ENCODE measurements around the gene NEURL1B.
A peak's percentile ranks its signal among the peaks of the same experiment; 100 is the strongest.
"Not testable (repeated sequence)": the region's sequence is repeated elsewhere in the genome, so short reads cannot be mapped to it uniquely, and the experiment has no call there.

The NEURL1B gene

GRCh38 chr5:172670005-172670402 is 28.9 kb downstream of the NEURL1B start:
- no peak for DNase-seq
- H3K4me3 Mint-ChIP-seq, result no peak overlapping the region
- no peak for ATAC-seq
- no peak overlapping the region for H3K27ac Mint-ChIP-seq
- H3K9me3 Mint-ChIP-seq, result peaks cover 0 to 4% of the 10 kb centered on the region in 2 donors
- H3K27me3 Mint-ChIP-seq, result no peaks in the 10 kb centered on the region
- H3K4me1 Mint-ChIP-seq, result no peaks in the 10 kb centered on the region

DNA sequence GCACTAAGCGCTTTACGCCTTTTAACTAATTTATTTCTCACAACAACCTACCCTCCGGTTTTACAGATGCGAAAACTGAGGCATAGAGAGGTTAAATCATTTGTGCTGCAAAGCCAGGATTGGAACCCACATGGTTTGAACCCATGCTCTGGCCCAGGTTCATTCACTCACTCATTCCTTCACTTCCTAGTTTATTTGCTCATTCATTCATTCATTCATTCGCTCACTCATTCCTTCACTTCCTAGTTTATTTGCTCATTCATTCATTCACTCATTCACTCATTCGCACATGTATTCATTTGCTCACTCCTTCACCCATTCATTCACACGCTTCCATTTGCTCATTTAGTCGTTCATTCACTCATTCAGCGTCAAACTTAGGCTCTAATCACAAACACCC is 29.4 kb downstream of the NEURL1B start:
- H3K4me3 Mint-ChIP-seq, result no peak overlapping the region
- H3K4me1 Mint-ChIP-seq, result no peaks in the 10 kb centered on the region
- peaks cover 0 to 4% of the 10 kb centered on the region in 2 donors for H3K9me3 Mint-ChIP-seq
- no peaks in the 10 kb centered on the region for H3K27me3 Mint-ChIP-seq
- H3K27ac Mint-ChIP-seq, result no peak overlapping the region
- DNase-seq (no peak), ATAC-seq (no peak)

DNA sequence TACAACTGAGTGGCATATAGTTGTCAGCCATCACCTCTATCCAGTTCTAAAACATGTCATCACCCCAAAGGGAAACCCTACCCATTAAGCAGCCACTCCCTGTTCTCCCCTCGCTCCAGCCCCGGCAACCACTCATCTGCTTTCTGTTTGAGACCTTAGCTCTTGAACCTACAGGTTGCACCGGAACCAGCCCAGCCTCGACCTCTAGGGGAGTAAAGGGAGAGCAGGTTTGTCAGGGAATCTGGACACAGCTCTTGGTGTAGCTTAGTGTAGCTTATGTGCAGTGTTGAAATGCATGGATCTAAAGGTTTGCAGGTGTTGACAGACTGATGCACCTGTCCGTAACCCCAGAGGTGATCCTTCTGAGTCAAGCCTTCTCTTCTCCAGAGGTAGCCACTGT is 30.0 kb downstream of the NEURL1B start:
- Mint-ChIP-seq H3K4me3 (no peak overlapping the region), H3K4me1 (no peaks in the 10 kb centered on the region), H3K27me3 (no peaks in the 10 kb centered on the region), H3K9me3 (peaks cover 0 to 4% of the 10 kb centered on the region in 2 donors), H3K27ac (no peak overlapping the region)
- no peak for DNase-seq
- ATAC-seq, result no peak

- no peak for ATAC-seq
- H3K9me3 Mint-ChIP-seq, result peaks cover 0 to 4% of the 10 kb centered on the region in 2 donors
- H3K27ac Mint-ChIP-seq, result no peak overlapping the region
- DNase-seq, result no peak
- no peak overlapping the region for H3K4me3 Mint-ChIP-seq
- H3K27me3 Mint-ChIP-seq, result no peaks in the 10 kb centered on the region
- no peaks in the 10 kb centered on the region for H3K4me1 Mint-ChIP-seq
Observed at GRCh38 chr5:172672681-172673080, 31.6 kb downstream of the NEURL1B start.

DNA sequence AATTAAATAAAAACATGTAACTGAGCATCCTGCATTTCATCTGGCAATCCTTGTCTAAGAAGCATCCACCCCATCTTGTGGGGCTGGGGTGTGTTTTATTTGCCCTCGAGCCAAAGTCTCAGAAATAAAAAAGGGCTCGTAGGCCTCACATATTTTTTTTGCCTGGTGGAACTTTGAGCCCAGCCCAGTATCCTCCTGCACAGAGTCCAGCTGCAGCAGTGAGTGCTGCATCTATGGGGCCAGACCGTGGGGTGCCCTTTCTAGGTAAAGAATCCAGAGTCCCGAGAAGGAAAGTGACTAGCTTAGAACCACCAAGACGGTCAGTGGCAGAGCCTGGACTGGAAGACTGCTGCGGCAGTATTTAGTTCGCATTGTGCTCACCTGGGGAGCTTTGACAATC is 33.1 kb downstream of the NEURL1B start:
- H3K4me1 Mint-ChIP-seq, result no peaks in the 10 kb centered on the region

DNA sequence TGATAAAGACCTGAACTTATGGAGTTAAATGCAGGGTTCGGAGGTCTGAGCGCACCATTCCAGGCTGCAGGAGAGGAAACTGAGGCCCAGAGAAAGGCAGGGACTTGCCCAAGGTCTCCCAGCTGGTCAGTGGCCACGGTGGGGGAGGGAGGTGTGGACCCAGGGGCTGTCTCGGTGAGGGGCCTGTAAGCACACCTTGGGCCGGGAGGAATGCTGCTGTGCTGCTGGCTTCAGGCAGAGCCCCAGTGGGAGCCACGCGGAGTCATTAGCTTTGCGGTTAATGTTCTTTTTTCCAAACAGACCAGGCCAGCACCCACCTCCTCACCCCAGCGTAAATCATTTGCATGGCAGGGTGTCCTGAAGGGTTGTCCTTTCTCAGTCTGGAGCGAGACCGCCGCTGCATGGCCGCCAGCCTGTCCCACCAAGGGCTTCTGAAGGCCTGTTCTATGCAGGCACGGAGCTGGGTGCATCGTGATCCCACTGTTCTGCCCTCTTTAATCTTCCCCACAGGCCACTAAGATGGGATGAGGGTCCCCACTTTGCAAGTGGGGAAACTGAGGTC is 35.9 kb downstream of the NEURL1B start:
- Mint-ChIP-seq H3K9me3 (no peaks in the 10 kb centered on the region), H3K27ac (peak overlapping the region in 1 of 2 donors; percentile 17), H3K27me3 (no peaks in the 10 kb centered on the region), H3K4me3 (no peak overlapping the region), H3K4me1 (no peaks in the 10 kb centered on the region)
- no peak for ATAC-seq
- DNase-seq, result no peak

More for the DNA sequence above, 33.1 kb downstream of the NEURL1B start:
- Mint-ChIP-seq H3K27ac (no peak overlapping the region), H3K9me3 (peaks cover 0 to 4% of the 10 kb centered on the region in 2 donors), H3K27me3 (no peaks in the 10 kb centered on the region), H3K4me3 (no peak overlapping the region)
- no peak for ATAC-seq
- no peak for DNase-seq

- peak overlapping the region in 1 of 2 donors; percentile 76 for H3K27ac Mint-ChIP-seq
- not testable (repeated sequence) for H3K4me1 Mint-ChIP-seq, H3K4me3 Mint-ChIP-seq, H3K27me3 Mint-ChIP-seq, DNase-seq, ATAC-seq, H3K9me3 Mint-ChIP-seq
Observed at GRCh38 chr5:172678362-172678874, 37.4 kb downstream of the NEURL1B start.

DNA sequence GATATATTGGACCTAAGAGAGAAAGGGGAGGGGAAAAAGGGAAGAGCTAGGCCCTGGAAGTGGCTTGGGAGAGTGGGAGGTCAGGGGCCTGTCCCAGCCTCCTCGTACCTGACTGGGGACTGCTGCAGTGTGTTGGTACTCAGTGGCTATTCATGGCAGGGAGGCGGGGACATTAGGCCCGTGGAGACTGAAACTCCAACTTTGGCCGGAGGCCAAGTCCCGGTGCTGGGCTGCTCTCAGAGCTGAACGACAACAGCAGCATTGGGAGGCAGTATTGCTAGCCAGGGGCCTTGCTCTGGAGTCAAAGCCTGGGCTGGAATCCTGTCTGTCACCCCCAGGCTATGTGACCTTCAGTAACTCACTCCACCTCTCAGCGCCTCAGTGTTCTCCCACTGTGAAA is 37.8 kb downstream of the NEURL1B start:
- DNase-seq (no peak), ATAC-seq (no peak)
- no peaks in the 10 kb centered on the region for H3K9me3 Mint-ChIP-seq
- H3K4me1 Mint-ChIP-seq, result no peaks in the 10 kb centered on the region
- H3K4me3 Mint-ChIP-seq, result no peak overlapping the region
- peak overlapping the region in 1 of 2 donors; percentile 76 for H3K27ac Mint-ChIP-seq
- H3K27me3 Mint-ChIP-seq, result peaks cover 8% of the 10 kb centered on the region

DNA sequence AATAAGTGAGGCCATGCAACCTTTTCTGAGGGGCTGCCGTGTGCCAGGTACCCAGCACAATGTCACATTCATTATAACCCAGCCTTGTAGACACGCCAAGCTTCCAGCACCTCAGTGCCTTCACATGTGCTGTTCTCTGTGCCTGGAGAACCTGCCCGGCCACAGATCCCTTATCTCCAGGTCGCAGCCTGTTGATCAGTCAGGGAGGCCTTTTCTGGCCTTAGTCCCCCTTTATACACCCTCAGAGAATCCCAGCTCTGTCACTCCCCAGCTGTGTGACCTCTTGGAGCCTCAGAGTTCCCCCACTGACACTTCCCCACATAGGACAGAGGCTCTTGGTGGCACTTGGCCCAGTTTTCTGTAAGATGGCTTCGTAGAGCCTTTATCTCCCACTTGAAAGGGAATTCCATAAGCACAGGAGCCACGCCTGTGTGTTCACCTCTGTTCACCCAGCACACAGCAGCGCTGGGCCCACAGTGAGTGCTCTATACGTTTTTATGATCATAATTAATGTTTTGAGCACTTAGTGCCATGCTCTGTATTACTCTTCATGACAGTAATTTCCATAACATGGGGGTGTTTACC is 38.7 kb downstream of the NEURL1B start:
- DNase-seq, result no peak
- H3K4me3 Mint-ChIP-seq, result no peak overlapping the region
- no peaks in the 10 kb centered on the region for H3K4me1 Mint-ChIP-seq
- H3K27ac Mint-ChIP-seq, result peak overlapping the region in 1 of 2 donors; percentile 3
- peaks cover 8% of the 10 kb centered on the region for H3K27me3 Mint-ChIP-seq
- ATAC-seq, result no peak
- no peaks in the 10 kb centered on the region for H3K9me3 Mint-ChIP-seq

- Mint-ChIP-seq H3K9me3 (no peaks in the 10 kb centered on the region), H3K27me3 (peaks cover 8% of the 10 kb centered on the region), H3K4me3 (no peak overlapping the region), H3K4me1 (no peaks in the 10 kb centered on the region), H3K27ac (no peak overlapping the region)
- DNase-seq, result no peak
- ATAC-seq, result no peak
Observed at GRCh38 chr5:172680921-172681320, 39.9 kb downstream of the NEURL1B start.

DNA sequence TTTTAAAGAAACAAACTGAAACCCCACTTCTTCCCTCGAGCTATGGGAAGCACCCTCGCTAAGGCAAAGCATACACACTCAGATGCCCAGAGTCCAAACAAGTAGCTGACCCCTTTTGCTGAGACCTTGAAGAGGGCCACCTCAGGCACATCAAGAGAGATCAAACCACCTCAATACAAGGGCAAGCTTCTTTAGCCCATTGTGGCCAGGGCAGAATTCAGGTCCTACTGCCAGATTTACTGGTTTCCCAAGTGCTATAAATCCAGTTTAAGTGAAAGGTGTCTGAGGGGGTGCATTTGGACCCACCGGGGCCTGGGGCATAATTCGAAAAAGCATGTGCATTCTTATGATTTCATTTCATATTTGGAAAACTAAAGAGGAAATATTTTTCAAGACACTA is 40.4 kb downstream of the NEURL1B start:
- H3K4me1 Mint-ChIP-seq, result no peaks in the 10 kb centered on the region
- no peaks in the 10 kb centered on the region for H3K9me3 Mint-ChIP-seq
- no peak overlapping the region for H3K4me3 Mint-ChIP-seq
- DNase-seq (no peak), ATAC-seq (no peak)
- H3K27me3 Mint-ChIP-seq, result peaks cover 8% of the 10 kb centered on the region
- H3K27ac Mint-ChIP-seq, result no peak overlapping the region

DNA sequence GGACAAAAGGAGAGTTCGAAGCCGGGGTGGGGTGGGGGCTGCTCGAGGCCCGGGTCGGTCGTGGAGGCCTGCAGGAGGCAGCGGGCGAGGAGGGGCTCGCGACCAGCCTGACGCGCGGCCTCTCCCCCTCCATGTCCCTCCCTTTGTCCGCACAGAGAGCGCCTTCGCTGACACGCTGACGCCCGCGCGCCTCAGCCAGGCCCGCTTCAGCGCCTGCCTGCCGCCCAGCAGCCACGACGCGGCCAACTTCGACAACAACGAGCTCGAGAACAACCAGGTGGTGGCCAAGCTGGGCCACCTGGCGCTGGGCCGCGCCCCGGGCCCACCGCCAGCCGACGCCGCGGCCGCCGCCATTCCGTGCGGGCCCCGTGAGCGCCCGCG is 42.2 kb downstream of the NEURL1B start:
- Mint-ChIP-seq H3K9me3 (no peaks in the 10 kb centered on the region), H3K4me3 (peak overlapping the region; percentile 47 to 63), H3K27me3 (peaks cover 8% of the 10 kb centered on the region), H3K27ac (peak overlapping the region in 1 of 2 donors; percentile 90), H3K4me1 (peaks cover 6% of the 10 kb centered on the region)
- DNase-seq (no peak), ATAC-seq (no peak)

DNA sequence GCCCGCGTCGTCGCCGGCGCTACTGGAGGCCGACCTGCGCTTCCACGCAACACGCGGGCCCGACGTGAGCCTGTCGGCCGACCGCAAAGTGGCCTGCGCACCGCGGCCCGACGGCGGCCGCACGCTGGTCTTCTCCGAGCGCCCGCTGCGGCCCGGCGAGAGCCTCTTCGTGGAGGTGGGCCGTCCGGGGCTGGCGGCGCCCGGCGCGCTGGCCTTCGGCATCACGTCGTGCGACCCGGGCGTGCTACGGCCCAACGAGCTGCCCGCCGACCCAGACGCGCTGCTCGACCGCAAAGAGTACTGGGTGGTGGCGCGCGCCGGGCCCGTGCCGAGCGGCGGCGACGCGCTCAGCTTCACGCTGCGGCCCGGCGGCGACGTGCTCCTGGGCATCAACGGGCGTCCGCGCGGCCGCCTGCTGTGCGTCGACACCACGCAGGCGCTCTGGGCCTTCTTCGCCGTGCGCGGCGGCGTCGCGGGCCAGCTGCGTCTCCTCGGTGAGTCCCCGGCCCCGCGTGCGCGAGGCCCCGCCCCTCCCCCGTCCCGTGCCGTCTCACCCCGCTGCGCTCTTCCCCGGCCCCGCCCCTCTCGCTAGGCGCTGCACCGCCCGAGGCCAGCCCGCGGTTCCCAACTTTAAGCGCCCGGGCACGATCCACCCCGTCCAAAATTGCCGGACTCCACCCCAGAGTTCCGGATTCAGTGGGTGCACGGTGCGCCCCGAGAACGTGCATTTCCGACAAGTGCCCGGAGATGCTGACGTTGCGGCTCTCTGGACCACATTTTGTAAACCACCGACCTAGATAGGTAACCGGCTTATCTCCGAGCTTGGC is 42.8 kb downstream of the NEURL1B start:
- ATAC-seq (peak; percentile 75), DNase-seq (peak; percentile 57 to 59)
- no peak overlapping the region for H3K27ac Mint-ChIP-seq
- no peaks in the 10 kb centered on the region for H3K9me3 Mint-ChIP-seq
- H3K4me1 Mint-ChIP-seq, result peaks cover 12% of the 10 kb centered on the region
- H3K4me3 Mint-ChIP-seq, result peak overlapping the region; percentile 64 to 81
- H3K27me3 Mint-ChIP-seq, result peaks cover 8% of the 10 kb centered on the region

DNA sequence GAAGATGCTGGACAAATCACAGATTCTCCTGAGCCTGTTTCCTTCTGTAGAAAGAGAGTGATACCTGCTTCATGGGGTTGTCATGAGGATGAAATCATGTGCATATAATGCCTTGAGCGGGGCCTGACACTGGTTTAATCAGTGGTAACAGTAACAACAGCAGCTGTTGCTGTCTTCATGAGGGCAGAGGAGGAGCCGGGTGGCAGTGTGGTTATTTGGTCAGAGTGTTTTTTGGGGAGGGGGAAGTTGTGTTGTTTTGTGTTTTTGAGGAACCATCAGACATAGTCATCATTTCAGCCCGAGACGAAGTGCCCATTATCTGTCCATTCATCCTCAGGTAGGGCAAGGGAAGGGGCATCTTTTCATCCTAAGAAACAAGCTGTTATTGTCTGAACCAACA is 44.0 kb downstream of the NEURL1B start:
- Mint-ChIP-seq H3K4me3 (no peak overlapping the region), H3K4me1 (peaks cover 22% of the 10 kb centered on the region), H3K27me3 (peaks cover 8% of the 10 kb centered on the region), H3K9me3 (no peaks in the 10 kb centered on the region), H3K27ac (no peak overlapping the region)
- ATAC-seq, result no peak
- no peak for DNase-seq

- peaks cover 25% of the 10 kb centered on the region for H3K4me1 Mint-ChIP-seq
- no peak overlapping the region for H3K27ac Mint-ChIP-seq
- no peaks in the 10 kb centered on the region for H3K9me3 Mint-ChIP-seq
- ATAC-seq, result no peak
- no peak for DNase-seq
- no peak overlapping the region for H3K4me3 Mint-ChIP-seq
- H3K27me3 Mint-ChIP-seq, result peaks cover 8% of the 10 kb centered on the region
Observed at GRCh38 chr5:172686111-172686510, 45.0 kb downstream of the NEURL1B start.

All from stimulated activated naive CD8-positive, alpha-beta T cell treated with anti-CD3 and anti-CD28 coated beads, Interleukin-15, amount 100 ng/mL, for 72 hours (primary cell).